Sigmoid colon (tissue), 7 donors: Measurements from ENCODE around the gene SERPINA9. TPM values are rescaled to one million over a fixed set of nuclear protein-coding genes. Genes with fewer than 3 reads are reported as not detected.
"Not testable (repeated sequence)": the region's sequence is repeated elsewhere in the genome, so short reads cannot be mapped to it uniquely, and the experiment has no call there.

Experiments
- DNase-seq: peaks from one replicate; pipeline ENCODE4 v3.0.0-alpha.2; 2019
- H3K27ac ChIP-seq, 4 donors: fragments of 200-600 bp; sonication (generic); one replicate each; pipeline ENCODE4 v1.5.1; 2016 to 2019; ENCODE audit warnings: mild to moderate bottlenecking in 1 of 4
- H3K27me3 ChIP-seq, 3 donors: fragments of 200-600 bp; sonication (generic); one replicate each; pipeline ENCODE4 v1.5.1; 2019; ENCODE audit warnings: mild to moderate bottlenecking in 1 of 3
- H3K36me3 ChIP-seq, 4 donors: fragments of 200-600 bp; sonication (generic); one replicate each; pipeline ENCODE4 v1.5.1; 2016 to 2019
- H3K4me1 ChIP-seq, 4 donors: fragments of 200-600 bp; sonication (generic); one replicate each; pipeline ENCODE4 v1.5.1; 2017 to 2019
- H3K4me3 ChIP-seq, 4 donors: fragments of 200-600 bp; sonication (generic); one replicate each; pipeline ENCODE4 v1.5.1; 2017 to 2019; ENCODE audit warnings: mild to moderate bottlenecking in 2 of 4, moderate library complexity in 1 of 4
- H3K9me3 ChIP-seq, 4 donors: fragments of 200-600 bp in 3 of 4; sonication (generic) in 3 of 4; one replicate each; pipeline versions ENCODE4 v1.5.1 to v1.6.1; 2013 to 2019
- EP300 ChIP-seq, 4 donors: sonication (generic); formaldehyde crosslinking; IDR thresholded peaks; one replicate each; pipeline ENCODE4 v1.6.1; 2017; ENCODE audit warnings: antibody characterized with exemption in 4 of 4
- POLR2A ChIP-seq, 2 donors: fragments of 450-650 bp; IDR thresholded peaks; one replicate each; pipeline ENCODE4 v1.6.1; 2016; ENCODE audit warnings: antibody characterized with exemption in 2 of 2, mild to moderate bottlenecking in 2 of 2, moderate library complexity in 2 of 2
- POLR2AphosphoS5 ChIP-seq, 4 donors: sonication (generic); formaldehyde crosslinking; IDR thresholded peaks; one replicate each; pipeline ENCODE4 v1.6.1; 2017; ENCODE audit warnings: antibody characterized with exemption in 4 of 4
- WGBS, 2 donors: extraction: QIAGEN DNeasy Blood & Tissue Kit; methylation state at CpG; one replicate each; pipeline ENCODE4 v1.1.7; 2013; 5-methylcytosine and 5-hydroxymethylcytosine counted together
- intact Hi-C: fragments of 100-400 bp; cut with DNase I; formaldehyde crosslinking; loops from one replicate; pipeline ENCODE4 v1.15.1; 2023
- polyA plus RNA-seq, 3 donors: library from polyadenylated mRNA; stranded (reverse); fragments of 200-250 nt; gene quantifications; one replicate each; pipeline ENCODE4 v1.2.3, GENCODE V29; 2013
- total RNA-seq, 4 donors: library from RNA; depleted of rRNA; stranded (reverse); fragments of >200 nt; gene quantifications; one replicate each; pipeline ENCODE4 v1.1.0, GENCODE V29; 2016
- TF ChIP-seq, protein P1 (sequence below), 4 experiments: fragments of 450-650 bp in 3 of 4; fragments of 200-600 bp in 1 of 4; IDR thresholded peaks; one replicate each; pipeline ENCODE4 v1.5.1; 2016 to 2019; ENCODE audit warnings: antibody characterized with exemption in 4 of 4, mild to moderate bottlenecking in 3 of 4, moderate library complexity in 2 of 4
- donor health status: healthy with polysubstance abuse.
- donor health status: Bipolar disorder and iron deficiency.
- donor health status: healthy.

The SERPINA9 gene
- total and polyA plus RNA-seq, 7 donors: 0.80 TPM; not detected in 6

DNA sequence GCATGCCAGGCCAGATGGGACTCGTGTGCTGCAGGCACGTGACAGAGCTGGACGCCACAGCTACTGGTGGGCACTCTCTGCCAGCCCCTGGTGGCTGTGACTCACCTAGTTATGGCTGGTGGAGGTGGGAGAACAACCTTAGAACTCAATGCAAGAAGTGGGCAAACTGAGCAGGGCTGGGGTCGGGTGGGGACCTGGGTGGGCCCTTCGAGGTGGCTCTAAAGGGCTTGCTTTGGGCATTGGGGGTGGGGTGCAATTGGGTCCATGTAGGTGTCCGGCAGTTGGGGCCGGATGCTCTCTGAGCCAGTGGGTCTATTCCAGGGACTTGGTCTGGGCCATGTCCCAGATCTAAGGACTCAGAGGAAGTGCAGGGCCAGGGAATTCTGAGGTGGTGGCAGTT lies 38.4 kb upstream of the SERPINA9 start:
- H3K36me3 ChIP-seq: no peaks in the 10 kb centered on the region
- H3K27me3 ChIP-seq: peaks cover 0 to 7% (median 0%) of the 10 kb centered on the region in 3 donors
- DNase-seq: no peak
- H3K9me3 ChIP-seq: no peaks in the 10 kb centered on the region
- intact Hi-C loops: no loop called here
- H3K4me3 ChIP-seq: no peak overlapping the region
- H3K4me1 ChIP-seq: no peaks in the 10 kb centered on the region
- 71 to 83% methylated on average over 7 of the region's 7 CpGs for whole genome bisulfite sequencing, 2 donors
- no peak for TF ChIP-seq POLR2A (IDR thresholded peaks at IDR 0.05)
- TF ChIP-seq POLR2AphosphoS5 (IDR thresholded peaks at IDR 0.05): no peak
- no peak overlapping the region for H3K27ac ChIP-seq

DNA sequence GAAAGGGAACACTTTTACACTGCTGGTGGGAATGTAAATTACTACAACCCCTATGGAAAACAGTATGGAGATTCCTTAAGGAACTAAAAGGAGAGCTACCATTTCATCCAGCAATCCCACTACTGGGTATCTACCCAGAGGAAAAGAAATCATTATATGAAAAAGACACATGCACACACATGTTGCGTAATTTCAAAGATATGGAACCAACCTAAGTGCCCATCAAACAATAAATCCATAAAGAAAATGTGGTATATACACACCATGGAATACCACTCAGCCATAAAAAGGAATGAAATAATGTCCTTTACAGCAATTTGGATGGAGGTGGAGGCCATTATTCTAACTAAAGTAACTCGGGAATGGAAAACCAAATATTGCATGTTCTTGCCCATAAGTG lies 34.5 kb upstream of the SERPINA9 start:
- H3K4me1 ChIP-seq, H3K36me3 ChIP-seq, H3K4me3 ChIP-seq, H3K27me3 ChIP-seq, DNase-seq, H3K9me3 ChIP-seq, H3K27ac ChIP-seq, intact Hi-C loops: not testable (repeated sequence)
- 40 to 70% methylated on average over 2 of the region's 2 CpGs for WGBS, 2 donors

DNA sequence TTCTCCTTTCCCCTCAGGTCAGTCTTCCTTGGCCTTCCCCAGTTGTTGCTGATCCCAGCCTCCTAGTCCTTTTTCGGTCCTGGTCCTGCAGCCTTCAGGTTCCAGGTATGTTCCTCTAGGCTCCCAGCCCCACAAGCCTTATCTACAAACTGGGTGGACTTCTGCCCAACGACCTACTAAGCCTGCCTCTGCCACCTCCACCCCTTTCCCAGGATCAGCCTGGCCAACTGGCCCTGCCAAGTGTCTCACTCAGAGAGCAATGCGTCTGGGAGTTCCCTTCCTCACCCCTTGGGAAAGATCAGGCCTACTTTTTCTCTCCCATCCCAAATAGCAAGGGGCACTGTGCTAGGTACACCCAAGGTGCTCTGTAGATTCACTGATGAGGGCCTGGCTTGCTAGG lies 33.4 kb upstream of the SERPINA9 start, which contains the start of gene SERPINA12:
Gene SERPINA12 (minus strand): TSS at position 114 of the 400 bp plus-strand sequence. CDS start 11,072 bp downstream, outside the sequence.
- DNase-seq: no peak
- no peak within 1 kb of the TSS for H3K4me3 ChIP-seq
- H3K9me3 ChIP-seq: no peaks in the 10 kb centered on the region
- no peaks in the 10 kb centered on the region for H3K4me1 ChIP-seq
- H3K36me3 ChIP-seq: no peaks in the 10 kb centered on the region
- WGBS, 2 donors: 64 to 66% methylated on average over 3 of the region's 3 CpGs
- no peak for TF ChIP-seq POLR2AphosphoS5 (IDR thresholded peaks at IDR 0.05)
- intact Hi-C loops: no loop called here
- H3K27ac ChIP-seq: no peak within 1 kb of the TSS
- no peaks in the 10 kb centered on the region for H3K27me3 ChIP-seq

DNA sequence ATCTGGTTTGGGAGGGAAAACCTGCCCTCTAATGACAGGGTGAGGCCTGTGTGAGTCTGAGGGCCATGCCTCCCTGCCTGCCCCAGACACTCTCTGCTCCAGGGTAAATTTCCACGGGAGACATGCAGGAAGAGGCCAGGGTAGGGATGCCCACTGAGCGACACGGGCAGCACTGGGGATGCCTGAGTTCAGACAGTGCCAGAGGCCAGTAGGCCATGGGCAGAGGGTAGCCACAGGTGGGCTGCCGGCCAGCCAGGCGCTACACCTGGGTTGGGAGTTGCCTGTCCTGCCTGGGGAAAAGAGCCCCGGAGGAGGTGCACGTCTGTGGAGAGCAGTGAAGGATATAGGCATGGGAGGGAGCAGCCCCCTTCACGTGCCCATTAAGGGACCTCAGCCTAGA lies 29.6 kb upstream of the SERPINA9 start:
- Histone ChIP-seq H3K4me3 (no peak overlapping the region), H3K27ac (no peak overlapping the region), H3K4me1 (no peaks in the 10 kb centered on the region), H3K27me3 (peaks cover 0 to 6% (median 0%) of the 10 kb centered on the region in 3 donors), H3K36me3 (no peaks in the 10 kb centered on the region), H3K9me3 (no peaks in the 10 kb centered on the region)
- intact Hi-C loops: no loop called here
- WGBS, 2 donors: 88 to 90% methylated on average over 8 of the region's 8 CpGs
- TF ChIP-seq POLR2A (IDR thresholded peaks at IDR 0.05) (no peak), POLR2AphosphoS5 (IDR thresholded peaks at IDR 0.05) (no peak), EP300 (IDR thresholded peaks at IDR 0.05) (no peak)
- TF ChIP-seq, protein P1, sequence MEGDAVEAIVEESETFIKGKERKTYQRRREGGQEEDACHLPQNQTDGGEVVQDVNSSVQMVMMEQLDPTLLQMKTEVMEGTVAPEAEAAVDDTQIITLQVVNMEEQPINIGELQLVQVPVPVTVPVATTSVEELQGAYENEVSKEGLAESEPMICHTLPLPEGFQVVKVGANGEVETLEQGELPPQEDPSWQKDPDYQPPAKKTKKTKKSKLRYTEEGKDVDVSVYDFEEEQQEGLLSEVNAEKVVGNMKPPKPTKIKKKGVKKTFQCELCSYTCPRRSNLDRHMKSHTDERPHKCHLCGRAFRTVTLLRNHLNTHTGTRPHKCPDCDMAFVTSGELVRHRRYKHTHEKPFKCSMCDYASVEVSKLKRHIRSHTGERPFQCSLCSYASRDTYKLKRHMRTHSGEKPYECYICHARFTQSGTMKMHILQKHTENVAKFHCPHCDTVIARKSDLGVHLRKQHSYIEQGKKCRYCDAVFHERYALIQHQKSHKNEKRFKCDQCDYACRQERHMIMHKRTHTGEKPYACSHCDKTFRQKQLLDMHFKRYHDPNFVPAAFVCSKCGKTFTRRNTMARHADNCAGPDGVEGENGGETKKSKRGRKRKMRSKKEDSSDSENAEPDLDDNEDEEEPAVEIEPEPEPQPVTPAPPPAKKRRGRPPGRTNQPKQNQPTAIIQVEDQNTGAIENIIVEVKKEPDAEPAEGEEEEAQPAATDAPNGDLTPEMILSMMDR (IDR thresholded peaks at IDR 0.05): no peak
- no peak for DNase-seq

DNA sequence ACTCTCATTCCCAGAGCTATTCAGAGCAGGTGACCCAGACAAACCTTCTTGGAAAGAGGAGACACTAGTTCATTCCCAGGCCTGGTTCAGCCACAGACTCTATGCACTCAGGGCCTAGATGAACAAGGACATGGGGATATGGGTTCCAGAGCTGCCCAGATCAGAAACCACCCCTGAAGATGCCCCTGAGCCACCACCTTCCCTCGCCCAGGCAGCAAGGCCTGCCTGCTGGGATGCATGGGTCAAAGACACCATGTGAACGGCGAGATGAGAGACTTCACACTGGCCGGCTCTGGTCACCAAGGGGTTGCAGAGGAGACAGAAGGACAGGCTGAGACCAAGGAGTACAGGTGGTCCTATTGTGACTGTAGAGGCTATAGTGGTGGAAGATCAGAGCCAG lies 29.2 kb upstream of the SERPINA9 start:
- no peak overlapping the region for H3K27ac ChIP-seq
- no peak for TF ChIP-seq EP300 (IDR thresholded peaks at IDR 0.05)
- no peak for TF ChIP-seq POLR2A (IDR thresholded peaks at IDR 0.05)
- TF ChIP-seq, protein P1 (IDR thresholded peaks at IDR 0.05): no peak
- TF ChIP-seq POLR2AphosphoS5 (IDR thresholded peaks at IDR 0.05): no peak

DNA sequence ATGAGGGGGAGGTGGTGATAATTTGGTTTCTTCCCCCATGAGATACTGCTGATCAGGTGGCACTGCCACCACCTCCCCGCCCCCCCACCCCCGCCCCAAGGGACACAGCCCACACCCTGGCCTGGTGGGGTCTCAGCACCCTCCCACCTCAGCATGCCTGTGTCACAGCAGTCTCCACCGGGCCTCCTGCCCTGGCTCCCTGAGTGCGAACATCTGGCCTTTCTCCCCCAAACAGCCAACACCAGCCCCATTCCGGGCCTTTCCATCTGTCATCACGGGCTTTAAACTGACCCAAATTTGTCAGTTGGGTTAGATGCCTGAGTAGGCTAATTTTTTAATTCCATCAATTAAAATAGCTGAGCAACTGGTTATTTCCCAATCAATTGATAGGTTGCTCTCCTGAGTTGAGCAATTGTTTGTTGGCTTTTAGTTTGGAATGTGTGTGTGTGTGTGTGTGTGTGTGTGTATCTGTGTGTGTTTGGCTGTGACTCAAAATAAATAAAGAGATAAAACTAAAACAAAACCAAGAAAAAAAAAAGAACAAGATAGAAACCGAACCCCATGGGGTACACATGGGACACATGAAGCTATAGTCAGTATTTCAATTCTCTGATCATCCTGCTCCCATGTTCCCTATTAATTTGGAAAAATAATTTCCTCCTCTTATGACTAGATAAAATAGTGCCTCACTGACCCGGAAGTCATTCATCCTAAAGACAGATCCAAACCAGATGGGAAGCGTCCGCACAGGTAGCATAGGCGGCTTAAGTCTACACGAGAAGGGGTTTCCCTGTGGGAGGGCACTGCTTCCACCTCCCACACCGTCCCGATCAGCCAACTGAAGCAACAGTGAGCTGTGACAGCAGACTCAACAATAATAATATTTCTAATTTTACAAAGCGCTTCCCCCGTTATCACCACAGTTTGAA lies 25.9 kb upstream of the SERPINA9 start:
- Histone ChIP-seq H3K27ac (no peak overlapping the region), H3K4me3 (no peak overlapping the region), H3K27me3 (peaks cover 0 to 6% (median 0%) of the 10 kb centered on the region in 3 donors), H3K4me1 (no peaks in the 10 kb centered on the region), H3K36me3 (no peaks in the 10 kb centered on the region), H3K9me3 (no peaks in the 10 kb centered on the region)
- no peak for TF ChIP-seq POLR2A (IDR thresholded peaks at IDR 0.05)
- no peak for TF ChIP-seq POLR2AphosphoS5 (IDR thresholded peaks at IDR 0.05)
- TF ChIP-seq, protein P1 (IDR thresholded peaks at IDR 0.05): no peak
- TF ChIP-seq EP300 (IDR thresholded peaks at IDR 0.05): no peak
- 79 to 81% methylated on average over 15 to 16 of the region's 16 CpGs for WGBS, 2 donors
- no peak for DNase-seq
- intact Hi-C loops: no loop called here

More for the DNA sequence above, 29.2 kb upstream of the SERPINA9 start:
- peaks cover 0 to 6% (median 0%) of the 10 kb centered on the region in 3 donors for H3K27me3 ChIP-seq
- no peaks in the 10 kb centered on the region for H3K9me3 ChIP-seq
- no peak for DNase-seq
- 93 to 96% methylated on average over 4 of the region's 4 CpGs for WGBS, 2 donors
- intact Hi-C loops: no loop called here
- H3K36me3 ChIP-seq: no peaks in the 10 kb centered on the region
- no peaks in the 10 kb centered on the region for H3K4me1 ChIP-seq
- no peak overlapping the region for H3K4me3 ChIP-seq
